GM19397 (cell line): ENCODE results near the gene PURA.
A peak's percentile ranks its signal among the peaks of the same experiment; 100 is the strongest.

ENCODE experiments used
- ATAC-seq: cut with Tn5 transposase; IDR thresholded peaks from one replicate; pipeline ENCODE4 v1.9.1; 2021; ENCODE audit warnings: mild to moderate bottlenecking, moderate library complexity; ENCODE audit not compliant: unreplicated experiment

Gene PURA

DNA sequence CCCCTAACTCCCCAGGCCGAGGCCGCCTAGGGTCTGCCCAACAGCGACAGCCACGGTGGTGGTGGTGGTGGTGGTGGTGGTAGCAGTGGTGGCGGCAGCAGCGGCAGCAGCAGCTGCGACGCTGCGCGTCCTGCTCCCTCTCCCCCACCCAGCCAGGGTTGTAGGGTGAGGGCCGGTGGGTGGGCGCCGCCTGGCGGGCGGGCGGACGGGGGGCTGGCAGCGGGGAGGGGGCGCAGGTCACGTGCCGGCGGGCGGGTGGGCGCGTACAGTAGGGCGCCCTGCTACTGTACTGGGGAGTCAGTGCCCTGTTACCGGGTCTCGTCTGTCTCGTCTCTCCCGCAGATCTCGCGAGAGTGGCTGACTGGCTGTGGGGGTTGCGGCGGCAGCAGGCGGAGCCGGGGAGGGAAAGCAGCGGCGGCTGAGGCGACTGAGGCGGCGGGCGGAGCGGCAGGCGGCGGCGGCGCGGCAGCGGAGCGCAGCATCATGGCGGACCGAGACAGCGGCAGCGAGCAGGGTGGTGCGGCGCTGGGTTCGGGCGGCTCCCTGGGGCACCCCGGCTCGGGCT, at the start of gene PURA:
TSS of gene PURA (plus strand) at position 411 of the 565 bp plus-strand sequence. CDS start at position 484, 73 bp downstream.
- ATAC-seq = peak; percentile 82

DNA sequence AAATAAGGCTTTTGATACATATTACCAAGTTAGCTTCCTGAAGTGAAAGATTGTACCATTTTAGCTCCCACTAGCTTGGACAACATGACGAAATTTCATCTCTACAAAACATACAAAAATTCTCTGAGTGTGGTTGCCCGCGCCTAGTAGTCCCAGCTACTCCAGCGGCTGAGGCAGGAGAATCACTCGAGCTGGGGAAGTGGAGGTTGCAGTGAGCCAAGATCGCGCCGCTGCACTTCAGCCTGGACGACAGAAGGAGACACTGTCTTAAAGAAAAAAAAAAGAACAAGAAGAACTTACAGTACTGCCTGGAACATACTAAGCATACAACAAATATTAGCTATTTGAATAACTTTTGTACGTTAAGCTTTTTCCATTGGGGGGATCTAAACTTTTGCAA, 41.1 kb upstream of the PURA start:
- no peak for ATAC-seq

DNA sequence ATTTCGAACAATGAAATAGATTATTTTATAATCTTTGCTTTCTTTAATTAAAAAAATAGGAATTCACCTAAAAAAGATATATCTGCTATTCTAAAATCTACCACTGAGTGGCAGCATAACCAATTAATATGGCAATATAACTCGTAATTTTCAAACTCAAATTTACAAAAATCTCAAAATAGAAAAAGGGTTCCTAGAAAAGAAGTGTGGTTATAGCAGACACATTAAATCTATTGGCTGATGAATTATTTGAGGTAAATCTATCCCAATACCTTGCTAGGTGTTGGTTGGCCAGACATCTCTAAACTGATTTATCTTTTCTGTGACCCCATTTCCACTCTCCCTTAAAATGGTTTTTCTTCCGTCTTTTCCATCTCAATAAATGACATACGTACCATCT, 40.6 kb upstream of the PURA start:
- no peak for ATAC-seq

DNA sequence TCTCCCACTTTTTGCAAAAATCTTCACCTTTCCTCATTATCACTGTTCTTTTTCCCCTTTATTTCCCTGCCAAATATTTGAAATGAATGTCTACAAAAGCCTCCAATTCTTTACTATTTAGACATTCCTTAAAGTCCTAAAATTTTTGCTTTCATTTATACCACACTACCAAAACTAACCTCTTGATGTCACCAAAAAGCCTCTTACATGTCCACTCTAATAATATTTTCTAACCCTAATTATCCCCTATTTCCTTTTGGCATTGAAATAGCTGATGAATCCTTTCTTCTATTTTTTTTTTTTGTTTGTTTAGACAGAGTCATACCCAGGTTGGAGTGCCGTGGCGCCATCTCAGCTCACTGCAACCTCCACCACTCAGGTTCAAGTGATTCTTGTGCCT, 38.5 kb upstream of the PURA start:
- no peak for ATAC-seq

DNA sequence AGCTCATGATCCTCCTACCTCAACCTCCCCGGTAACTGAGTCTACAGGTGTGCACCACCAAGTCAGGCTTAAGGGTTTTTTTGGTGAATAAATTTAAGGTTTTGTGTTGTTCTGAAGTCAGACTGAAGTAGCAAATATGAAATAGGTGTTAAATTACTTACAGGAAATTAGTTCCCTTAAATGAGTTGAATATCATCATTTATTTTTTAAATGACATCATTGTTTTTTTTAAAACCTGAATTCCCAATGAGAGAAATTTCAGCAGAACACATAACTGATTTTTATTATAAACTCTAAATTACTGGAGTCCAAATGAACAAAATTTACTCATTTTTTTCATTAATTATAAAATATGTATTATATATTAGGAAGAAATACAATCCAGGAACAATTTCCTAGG, 37.8 kb upstream of the PURA start:
- ATAC-seq = no peak

DNA sequence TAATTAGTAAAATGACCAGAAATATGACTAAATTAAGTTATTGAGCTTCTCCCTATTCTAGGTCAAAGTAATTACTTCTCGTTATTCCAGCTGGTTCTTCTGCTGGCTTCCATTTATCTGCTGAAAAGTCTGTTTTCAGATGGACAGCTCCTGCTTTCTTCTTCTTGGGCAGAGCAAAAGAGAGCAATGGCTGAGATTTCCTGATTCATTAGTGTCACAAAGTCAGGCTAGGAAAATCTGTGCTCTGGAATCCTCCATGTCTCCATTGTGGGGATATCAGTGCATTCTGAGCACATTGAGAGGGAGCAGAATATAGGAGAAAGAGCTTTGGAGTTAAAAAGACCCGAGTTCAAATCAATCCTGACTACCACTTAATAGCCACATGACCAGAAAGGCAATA, 37.1 kb upstream of the PURA start:
- no peak for ATAC-seq

DNA sequence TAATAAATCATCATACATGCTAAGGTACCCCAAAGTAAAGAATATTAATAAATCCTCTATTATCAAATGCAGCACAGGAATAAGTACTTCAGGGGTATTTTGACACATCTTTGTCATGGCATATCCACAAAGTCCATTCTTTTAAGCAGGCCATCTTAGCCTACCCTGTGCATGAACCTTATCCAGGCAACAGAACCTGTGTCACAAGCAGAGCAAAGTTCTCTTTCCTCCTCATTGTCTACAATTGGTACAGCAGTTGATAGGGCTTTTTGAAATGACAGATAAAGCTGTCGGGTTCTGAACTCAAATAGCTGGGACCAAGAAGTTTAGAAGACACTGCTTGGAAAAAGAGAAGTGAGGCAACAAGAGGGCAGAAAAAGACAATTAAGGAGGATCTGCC, 30.8 kb upstream of the PURA start:
- no peak for ATAC-seq

DNA sequence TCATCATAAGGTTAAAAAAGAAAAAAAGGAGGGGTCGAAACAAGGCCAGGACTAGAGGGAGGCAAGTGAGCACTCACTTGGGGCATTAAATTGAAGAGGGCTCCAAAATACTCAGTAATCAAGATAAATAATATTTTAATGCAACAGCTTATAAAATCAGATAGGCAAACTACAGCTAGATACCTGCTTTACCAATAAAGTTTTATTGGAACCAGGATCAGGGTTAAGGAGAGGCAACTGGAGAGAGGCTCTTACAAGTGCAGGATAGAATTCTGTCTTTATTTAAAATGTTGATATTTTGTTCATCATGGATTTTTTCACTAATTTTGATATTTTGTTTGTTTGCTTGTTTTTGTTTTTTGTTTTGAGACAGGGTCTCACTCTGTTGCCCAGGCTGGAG, 30.3 kb upstream of the PURA start:
- no peak for ATAC-seq

DNA sequence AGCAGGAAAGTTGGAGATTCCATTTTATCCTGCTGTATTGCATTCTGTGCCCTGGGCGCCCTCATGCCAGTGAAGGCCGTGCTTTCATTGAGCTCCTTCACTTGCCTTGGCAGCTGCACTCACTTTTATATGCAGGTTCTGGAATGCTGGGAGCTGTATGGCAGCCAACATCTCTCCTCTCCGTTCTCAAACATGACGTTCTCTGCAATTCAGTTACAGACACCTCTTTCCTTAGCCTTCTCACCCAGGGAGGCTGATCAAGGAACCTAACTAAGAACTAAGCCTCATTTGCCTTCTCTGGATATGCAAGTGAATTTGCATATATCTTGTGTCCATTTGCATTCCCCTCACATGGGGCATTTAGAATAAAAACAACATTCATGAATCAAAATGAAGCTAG, 29.4 kb upstream of the PURA start:
- ATAC-seq = no peak

DNA sequence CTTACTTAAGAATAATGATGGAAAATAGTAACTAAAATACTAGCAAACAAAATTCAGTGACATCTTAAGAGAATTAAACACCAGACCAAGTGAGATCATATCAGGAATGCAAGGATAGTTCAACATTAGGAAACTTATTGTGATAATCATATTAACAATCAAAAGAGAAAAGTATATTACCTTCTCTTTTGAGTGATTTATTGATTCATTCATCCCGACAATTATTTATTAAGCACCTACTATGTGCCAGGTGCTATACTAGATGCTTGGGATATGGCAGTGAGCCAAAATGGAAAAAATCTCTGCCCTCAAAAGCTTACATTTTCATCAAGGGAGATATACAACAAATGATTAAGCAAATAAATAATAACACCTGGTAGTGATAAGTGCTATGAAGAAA, 23.7 kb upstream of the PURA start:
- no peak for ATAC-seq

DNA sequence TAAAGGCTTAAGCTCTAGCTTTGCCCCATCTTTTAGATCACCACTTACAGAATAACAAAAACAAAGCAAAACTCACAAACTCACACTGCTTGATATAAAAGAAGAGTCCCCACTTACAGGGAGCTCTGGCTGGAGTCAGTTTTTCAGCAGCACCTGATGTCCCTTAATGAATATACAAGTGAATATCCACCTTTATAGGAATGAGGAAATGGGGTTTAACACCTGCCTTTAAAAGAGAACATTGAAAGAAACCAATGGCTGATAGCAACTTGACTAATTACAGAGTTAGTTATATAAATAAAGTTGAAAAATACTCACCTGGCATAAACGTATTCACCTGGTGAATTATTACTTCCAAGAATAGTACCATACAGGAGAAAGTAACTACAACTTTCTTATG, 20.7 kb upstream of the PURA start:
- ATAC-seq = no peak

DNA sequence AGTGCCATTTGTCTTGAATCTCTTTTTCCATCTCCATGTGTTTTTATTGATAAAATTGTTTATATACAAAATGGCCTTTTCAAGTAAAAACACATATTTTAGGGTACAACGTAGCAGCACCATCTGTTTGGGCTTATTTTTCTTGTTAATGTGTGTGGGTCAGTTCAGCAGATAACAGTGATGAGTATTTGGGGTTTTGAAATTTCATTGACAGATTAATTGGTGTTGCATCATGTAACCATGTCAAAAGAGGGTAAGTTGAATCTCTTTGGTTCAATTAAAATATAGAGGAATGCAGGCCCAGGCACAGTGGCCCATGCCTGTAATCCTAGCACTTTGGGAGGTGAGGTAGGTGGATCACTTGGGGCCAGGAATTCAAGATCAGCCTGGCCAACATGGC, 20.0 kb upstream of the PURA start:
- ATAC-seq = no peak

DNA sequence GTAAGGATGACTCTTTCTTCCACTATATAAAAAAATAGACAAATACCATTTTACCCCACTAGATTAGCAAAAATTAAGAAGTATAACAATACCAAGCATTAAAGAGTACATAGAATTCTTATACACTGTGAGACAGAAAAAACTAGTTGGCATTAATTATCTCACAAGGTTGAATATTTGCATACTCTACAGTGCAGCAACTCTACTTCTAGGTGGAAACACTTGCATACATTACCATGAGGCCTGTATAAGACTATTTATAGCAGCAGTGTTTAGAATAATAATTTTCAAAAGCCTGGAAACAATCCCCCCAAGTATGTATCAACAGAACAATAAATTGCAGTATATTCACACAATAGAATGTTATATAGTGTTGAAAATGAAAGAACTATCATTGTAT, 19.0 kb upstream of the PURA start:
- no peak for ATAC-seq

DNA sequence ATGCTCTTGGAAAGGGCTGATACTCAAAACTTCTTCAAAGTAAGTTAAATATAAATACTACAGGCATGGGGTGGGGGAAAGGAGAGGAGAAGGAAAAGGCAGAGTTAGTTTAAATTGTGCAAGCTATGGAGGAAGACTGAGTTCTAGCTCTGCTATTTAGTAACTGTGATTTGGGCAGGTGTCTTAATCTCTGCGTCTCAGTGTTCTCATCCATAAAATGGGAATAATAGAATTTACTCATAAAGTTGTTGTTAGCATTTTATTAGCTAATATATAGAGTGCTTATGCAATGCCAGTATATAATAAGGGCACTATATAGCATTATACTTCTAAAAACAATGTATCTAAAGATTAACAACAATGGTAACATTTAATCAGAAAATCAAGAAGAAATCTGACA, 12.7 kb upstream of the PURA start:
- no peak for ATAC-seq

DNA sequence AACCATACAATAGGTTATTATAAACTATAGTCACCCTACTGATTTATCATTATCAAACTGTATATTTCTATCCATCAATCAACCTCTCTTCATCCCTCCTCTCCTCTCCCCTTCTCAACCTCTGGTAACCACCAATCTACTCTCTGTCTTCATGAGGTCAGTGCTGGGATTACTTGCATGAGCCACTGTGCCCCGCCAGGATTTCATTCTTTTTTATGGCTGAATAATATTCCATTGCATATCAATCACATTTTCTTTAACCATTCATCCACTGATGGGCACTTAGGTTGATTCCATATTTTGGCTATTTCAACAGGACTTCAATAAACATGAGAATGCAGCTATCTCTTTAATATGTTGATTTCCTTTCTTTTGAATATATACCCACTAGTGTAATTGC, 10.8 kb upstream of the PURA start:
- no peak for ATAC-seq

DNA sequence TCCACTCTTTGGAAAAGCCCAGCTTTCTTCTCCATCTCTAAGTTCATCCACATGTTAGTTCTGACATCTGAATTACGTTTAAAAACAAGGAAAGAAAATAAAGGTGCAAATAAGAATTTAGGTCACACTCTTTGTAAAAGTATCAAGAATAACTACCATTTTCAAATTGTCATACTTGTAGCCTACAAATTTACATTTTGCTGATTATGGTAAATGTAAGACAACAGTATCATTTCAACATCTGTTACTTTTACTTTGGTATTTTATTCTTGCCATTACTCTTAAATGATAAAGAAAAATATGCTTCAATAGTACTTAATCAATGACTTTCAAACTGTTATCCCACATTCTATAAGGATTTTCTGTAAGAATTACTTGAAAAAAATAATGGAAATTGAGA, 9.8 kb upstream of the PURA start:
- no peak for ATAC-seq

DNA sequence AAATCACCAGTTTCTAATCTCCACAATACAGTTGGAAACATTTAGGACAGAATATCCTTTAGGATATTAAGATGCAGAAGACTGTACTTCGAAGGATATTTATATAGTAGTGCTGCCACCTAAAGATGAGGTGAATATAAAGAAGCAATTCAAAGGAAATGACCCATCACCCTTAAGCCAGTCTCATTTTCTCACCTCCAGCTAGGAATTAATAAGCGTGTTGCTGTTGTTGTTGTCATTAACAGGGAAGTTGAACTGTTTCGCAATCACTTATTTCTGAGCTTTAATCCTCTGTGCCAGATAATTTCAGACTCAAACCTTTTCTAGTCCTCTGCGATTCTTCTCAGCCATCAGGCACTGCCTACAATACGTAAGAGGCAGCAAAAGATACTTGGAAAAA, 7.8 kb upstream of the PURA start:
- ATAC-seq = no peak

DNA sequence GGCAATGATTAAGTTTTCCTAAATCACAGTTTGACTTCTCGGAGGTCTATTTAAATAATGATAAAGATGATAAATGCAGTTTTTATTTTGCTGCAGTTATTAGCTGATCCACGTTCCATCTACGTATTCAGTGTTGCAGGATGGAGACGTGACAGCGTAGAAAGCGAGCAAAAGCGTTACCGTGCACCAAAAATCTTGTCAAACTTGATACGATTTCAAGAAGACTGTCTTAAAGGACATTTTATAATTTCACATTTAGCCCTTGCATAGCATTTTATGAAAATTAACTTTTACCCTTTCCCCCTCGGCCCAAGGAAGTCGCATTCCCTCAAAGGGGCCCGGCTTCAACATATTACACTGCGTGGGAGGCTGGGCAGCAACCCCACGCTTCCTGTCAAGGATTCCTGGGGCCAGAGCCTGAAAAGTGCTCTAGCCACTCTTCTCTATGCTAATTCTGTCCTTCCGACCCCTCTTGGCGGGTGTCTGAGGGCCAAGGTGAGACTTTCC, 7.1 kb upstream of the PURA start:
- ATAC-seq = no peak

DNA sequence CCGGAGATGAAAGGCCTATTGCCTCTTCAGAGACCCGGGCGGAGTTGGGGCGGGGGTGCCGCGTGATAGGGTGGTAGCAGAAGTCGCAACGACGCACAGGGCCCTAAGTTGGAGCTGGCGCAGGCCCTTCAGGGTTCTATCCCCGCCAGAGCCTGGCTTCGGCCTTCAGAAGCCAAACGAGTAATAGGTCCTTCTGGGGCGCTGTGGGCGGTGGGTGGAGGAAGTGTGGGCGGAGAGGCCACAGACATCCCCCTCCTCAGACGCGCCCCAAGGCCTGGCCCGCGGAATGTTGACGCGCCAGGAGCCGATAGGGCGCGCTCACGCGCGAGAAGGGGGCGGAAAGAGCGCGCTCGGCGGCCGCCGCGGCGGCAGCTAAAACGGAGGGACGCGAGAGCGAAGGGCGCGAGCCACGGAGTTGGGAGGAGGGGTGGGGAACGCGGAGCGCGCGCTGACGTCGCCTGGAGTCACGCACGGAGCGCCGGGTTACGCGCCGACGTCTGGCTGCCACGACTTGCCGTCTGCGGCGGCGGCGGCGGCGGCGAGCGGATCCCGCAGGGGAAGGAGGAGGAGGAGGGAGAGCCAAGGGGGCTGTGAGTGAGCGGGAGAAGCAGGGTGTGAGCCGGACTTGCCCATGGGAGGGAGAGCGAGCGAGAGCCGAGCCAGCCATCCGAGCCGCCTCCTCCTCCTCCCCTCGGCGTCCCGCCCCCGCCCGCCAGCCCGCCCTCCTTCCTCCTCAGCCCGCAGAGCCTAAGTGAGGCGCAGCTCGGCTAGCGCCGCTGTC, 6.4 kb upstream of the PURA start:
- peak; percentile 96 for ATAC-seq

DNA sequence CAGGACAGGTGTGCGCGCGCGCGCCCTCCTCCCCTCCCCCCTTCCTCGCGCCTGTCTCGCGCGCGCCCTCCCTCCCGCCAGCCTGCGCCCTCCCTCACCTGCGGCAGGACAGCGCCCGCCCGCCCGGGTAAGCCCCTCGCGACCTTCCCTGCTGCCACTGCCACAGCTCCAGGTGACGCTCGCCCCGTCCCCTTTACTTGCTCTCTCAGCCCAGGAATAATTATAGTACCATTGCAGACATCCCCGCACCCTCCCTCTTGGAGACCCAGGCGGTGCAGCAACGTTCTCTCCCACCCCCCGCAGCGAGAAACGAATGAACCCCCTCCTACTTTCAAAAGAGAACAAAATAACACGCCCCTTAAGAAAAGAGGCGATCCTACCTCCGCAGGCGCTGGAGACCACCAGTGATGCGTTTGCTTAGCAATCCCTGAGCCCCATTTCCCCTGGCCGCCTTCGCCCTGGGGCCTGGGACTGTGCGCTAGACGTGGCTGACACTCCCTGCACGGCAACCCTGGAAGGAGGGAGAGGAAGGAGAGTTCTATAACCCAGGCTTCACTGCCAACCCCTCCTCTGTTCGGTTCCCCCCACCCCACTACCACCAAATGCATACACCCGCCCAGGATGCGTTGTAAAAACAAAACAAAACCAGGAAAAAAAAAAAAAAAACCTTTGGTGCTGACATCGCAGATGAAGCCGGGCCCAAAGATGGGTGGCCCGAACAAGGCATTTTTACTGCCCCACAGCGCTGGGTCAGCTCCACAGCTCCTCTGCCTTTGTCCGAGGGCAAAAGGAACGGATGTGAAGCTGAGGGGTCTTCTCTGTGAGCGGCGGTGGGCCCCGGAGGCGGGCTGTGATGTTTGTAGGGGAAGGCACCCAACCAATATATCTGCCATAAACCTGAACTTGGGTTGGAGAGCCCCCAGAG, 5.6 kb upstream of the PURA start:
- no peak for ATAC-seq

DNA sequence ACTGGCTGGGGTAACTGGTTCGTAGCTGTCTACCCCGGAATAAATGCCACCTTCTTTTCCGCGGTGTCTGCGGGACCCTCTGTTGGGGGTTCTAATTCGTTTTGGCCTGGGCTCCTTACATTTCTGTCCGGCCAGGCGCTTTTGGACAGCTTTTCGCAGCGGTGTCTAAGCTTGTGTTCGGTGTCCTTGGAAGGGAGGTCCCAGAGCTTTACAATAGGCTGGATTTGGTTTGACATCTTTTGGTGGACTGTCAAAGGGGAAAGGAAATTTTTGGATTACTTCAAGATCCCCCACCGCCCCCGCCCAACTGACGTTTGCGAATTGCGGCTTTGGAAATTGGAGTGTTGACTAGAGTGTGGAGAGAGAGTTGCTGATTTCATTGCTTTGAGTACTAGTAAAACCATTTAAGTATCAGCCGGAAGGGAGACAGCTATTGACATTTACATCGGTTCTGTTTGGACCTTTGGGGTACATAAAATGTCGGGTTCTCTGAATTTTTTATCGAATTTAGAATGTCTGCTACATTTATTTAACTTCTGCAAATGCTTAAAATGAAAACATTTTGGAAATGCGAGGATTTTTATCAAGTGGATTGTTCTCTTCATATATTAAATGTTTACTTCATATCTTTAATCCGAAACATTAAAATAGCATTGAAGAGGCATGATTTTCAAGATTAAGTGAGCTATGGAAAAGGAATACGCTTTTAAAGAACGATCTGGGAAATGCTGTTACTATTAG, 4.7 kb upstream of the PURA start:
- ATAC-seq = no peak
